BE2C (cell line): ENCODE data around the gene TENM4.

Experiments
- DNase-seq: peaks from one replicate; pipeline ENCODE4 v3.0.0-alpha.2; 2020
- H3K27me3 ChIP-seq: fragments of 250-450 bp; sonication (Bioruptor Pico); 2 replicates; pipeline ENCODE4 v1.5.1; 2020; ENCODE audit warnings: mild to moderate bottlenecking
- H3K36me3 ChIP-seq: fragments of 250-450 bp; sonication (Bioruptor Pico); 2 replicates; pipeline ENCODE4 v1.5.1; 2020; ENCODE audit warnings: mild to moderate bottlenecking
- H3K4me1 ChIP-seq: fragments of 250-450 bp; sonication (Bioruptor Pico); 2 replicates; pipeline ENCODE4 v1.5.1; 2020
- H3K4me3 ChIP-seq: 2 replicates; pipeline ENCODE4 v1.5.1; 2011; ENCODE audit warnings: low read depth, low read length
- H3K9me3 ChIP-seq: fragments of 250-450 bp; sonication (Bioruptor Pico); 2 replicates; pipeline ENCODE4 v1.5.1; 2020
- TF ChIP-seq, protein P1 (sequence below): IDR thresholded peaks from 2 replicates; pipeline ENCODE4 v1.5.1; 2012; ENCODE audit warnings: mild to moderate bottlenecking, low read depth, low read length

The TENM4 gene

GRCh38 chr11:78975081-78975480 lies 465.7 kb downstream of the TENM4 start:
- TF ChIP-seq, protein P1, sequence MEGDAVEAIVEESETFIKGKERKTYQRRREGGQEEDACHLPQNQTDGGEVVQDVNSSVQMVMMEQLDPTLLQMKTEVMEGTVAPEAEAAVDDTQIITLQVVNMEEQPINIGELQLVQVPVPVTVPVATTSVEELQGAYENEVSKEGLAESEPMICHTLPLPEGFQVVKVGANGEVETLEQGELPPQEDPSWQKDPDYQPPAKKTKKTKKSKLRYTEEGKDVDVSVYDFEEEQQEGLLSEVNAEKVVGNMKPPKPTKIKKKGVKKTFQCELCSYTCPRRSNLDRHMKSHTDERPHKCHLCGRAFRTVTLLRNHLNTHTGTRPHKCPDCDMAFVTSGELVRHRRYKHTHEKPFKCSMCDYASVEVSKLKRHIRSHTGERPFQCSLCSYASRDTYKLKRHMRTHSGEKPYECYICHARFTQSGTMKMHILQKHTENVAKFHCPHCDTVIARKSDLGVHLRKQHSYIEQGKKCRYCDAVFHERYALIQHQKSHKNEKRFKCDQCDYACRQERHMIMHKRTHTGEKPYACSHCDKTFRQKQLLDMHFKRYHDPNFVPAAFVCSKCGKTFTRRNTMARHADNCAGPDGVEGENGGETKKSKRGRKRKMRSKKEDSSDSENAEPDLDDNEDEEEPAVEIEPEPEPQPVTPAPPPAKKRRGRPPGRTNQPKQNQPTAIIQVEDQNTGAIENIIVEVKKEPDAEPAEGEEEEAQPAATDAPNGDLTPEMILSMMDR = no peak
- Histone ChIP-seq H3K36me3 (no peaks in the 10 kb centered on the region), H3K9me3 (no peaks in the 10 kb centered on the region), H3K27me3 (no peaks in the 10 kb centered on the region), H3K4me1 (peaks cover 9% of the 10 kb centered on the region), H3K4me3 (no peak overlapping the region)
- no peak for DNase-seq

DNA sequence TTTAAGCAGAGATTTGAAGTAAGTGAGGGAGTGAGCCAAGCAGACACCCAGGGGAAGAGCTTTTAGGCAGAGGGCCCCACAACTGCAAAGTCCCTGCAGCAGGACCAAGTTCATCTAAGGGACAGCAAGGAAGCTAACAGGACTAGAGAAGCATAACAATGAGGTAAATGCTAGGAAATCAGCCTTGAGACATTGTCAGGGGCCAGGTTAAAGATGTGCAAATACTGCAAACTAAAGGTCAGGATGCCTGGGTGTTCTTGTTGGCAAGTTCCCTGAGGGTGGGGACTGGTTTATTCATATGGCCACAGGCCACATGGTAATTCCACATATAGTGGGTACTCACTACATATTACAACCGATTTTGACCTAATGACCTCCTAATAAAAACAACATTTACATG lies 467.0 kb downstream of the TENM4 start:
- Histone ChIP-seq H3K36me3 (no peaks in the 10 kb centered on the region), H3K4me1 (no peaks in the 10 kb centered on the region), H3K9me3 (no peaks in the 10 kb centered on the region), H3K27me3 (no peaks in the 10 kb centered on the region), H3K4me3 (no peak overlapping the region)
- TF ChIP-seq, protein P1 = no peak
- no peak for DNase-seq

DNA sequence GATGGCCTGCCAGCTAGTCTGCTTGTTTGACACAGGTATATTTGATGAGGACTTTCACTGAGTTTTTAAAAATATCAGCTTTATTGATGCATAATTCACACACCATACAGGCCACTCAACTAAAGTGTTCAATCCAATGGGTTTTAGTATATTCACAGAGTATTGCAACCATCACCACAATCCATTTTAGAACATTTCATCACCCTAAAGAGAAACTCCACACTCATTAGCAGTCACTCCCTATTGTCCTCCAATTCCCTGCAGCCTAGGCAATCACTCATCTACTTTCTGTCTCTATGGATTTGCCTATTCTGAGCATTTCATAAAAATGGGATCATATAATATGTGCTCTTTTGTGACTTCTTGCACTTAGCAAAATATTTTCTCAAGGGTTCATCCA lies 468.2 kb downstream of the TENM4 start:
- Histone ChIP-seq H3K27me3 (no peaks in the 10 kb centered on the region), H3K9me3 (no peaks in the 10 kb centered on the region), H3K4me3 (no peak overlapping the region), H3K36me3 (no peaks in the 10 kb centered on the region), H3K4me1 (no peaks in the 10 kb centered on the region)
- DNase-seq = no peak
- TF ChIP-seq, protein P1 = no peak

DNA sequence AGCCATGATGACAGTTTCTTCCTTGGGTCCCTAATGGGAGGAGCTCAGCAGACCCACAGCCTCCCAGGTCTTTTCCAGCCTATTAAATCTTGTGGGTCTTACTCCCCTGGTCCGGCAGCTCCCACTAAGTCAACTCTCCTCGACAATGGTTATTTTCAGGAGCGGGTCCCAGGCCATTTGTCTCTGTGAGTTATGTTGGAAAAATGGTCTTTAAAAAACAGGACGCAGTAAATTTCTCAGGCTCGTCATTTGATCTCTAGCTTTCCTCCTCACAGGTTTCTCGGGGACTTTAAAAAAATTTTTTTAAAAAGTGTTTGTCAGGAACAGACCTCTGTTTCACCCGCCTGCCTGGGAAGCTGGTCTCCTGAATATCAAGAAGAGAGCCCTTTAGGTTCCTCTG lies 468.7 kb downstream of the TENM4 start:
- Histone ChIP-seq H3K4me3 (no peak overlapping the region), H3K27me3 (no peaks in the 10 kb centered on the region), H3K4me1 (no peaks in the 10 kb centered on the region), H3K36me3 (no peaks in the 10 kb centered on the region), H3K9me3 (no peaks in the 10 kb centered on the region)
- TF ChIP-seq, protein P1 = no peak
- DNase-seq = no peak

DNA sequence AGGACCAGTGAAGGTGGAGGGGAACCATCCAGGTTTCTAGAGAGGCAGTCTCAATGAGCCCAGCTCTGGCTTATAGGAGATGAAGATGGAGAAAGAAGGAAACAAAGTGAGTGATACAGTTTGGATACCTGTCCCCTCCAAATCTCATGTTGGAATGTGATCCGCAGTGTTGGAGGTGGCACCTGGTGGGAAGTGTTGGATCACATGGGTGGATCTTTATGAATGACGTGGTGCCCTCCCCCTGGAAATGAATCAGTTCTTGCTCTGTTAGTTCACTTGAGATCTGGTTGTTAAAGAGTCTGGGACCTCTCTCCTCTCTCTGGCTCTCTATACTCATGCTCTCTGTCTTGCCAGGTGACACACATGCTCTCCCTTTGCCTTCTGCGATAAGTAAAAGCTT lies 473.0 kb downstream of the TENM4 start:
- H3K27me3 ChIP-seq = no peaks in the 10 kb centered on the region
- H3K9me3 ChIP-seq = no peaks in the 10 kb centered on the region
- TF ChIP-seq, protein P1 = no peak
- no peak for DNase-seq
- H3K4me1 ChIP-seq = peaks cover 4% of the 10 kb centered on the region
- no peaks in the 10 kb centered on the region for H3K36me3 ChIP-seq
- no peak overlapping the region for H3K4me3 ChIP-seq

DNA sequence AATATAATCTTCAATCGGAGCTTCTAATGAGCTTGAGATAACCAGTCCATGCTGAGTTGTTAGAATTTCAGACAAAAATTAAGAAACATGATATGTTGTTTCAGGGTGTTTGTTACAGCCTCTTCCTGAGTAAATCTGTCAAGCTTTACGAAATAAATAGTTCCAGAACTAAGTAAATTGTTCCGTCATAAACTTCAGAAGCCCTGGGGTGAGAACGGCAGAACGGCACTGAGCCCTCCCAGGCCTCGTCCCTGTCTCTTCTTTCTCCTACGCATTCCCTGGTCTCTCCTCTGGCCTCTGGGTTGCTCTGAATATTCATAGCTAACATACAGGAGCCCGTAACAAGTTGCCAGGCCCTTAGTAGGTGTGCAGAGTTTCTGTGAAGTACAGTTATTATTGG lies 475.4 kb downstream of the TENM4 start:
- no peak overlapping the region for H3K4me3 ChIP-seq
- TF ChIP-seq, protein P1 = no peak
- H3K4me1 ChIP-seq = peaks cover 19% of the 10 kb centered on the region
- no peaks in the 10 kb centered on the region for H3K27me3 ChIP-seq
- peaks cover 5% of the 10 kb centered on the region; the same call in 1 of the 2 replicates for H3K36me3 ChIP-seq
- DNase-seq = no peak
- H3K9me3 ChIP-seq = no peaks in the 10 kb centered on the region
